ENCODE measurements around the gene AGBL2. TPM values are rescaled to one million over a fixed set of nuclear protein-coding genes. Genes with fewer than 3 reads are reported as not detected.

Gene AGBL2
- total and polyA plus RNA-seq, 9 of the 15 experiments (the other 6 are each of a cell fraction or from before 2014, with no cell fraction given) = 0.57 to 6.5 (median 1.3) TPM

DNA sequence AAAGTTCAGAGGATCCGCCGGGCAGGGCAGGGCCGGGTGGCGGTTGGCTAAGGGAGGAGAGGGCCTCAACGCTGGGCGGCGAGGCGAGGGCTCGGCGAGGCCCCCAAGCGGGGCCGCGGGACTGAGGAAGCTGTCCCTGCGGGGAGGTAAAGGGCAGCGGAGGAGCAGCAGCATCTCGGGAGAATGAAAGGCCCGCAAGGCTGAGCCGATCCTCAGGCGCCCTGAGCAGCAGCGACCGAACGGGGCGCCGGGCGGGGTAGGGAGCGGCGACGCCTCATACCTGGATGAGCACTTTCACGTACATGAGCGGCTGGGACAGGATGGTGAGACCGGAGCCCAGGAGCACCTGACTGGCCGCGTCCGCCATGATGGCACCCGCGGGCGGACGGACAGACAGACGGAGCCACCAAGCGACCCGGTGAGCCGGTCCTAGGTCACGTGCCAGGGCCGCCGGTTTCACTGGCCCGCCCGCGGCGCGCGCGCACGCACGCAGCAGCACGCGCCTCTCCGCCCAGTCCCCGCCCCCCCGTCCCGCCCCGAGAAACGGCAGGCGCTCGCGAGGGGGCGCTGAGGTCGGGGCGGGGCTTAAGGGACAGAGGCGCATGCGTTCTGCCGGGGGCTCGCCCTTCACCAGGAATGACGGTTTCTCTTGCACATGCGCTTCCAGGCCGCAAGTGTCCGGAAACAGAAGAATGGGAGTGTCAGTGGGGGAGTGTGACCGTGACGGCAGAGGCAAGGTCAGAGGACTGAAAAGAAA, 72.9 kb downstream of the AGBL2 start, which contains the start of gene MTCH2 (continued):
- no peak; the same call in none of the 2 replicates for TF ChIP-seq SOX6 (IDR thresholded peaks at IDR 0.05)
- TF ChIP-seq POLR2A (conservative IDR thresholded peaks at IDR 0.05) = peak; percentile 94
- no peak for TF ChIP-seq SREBF2 (CRISPR knock-in tag; IDR thresholded peaks at IDR 0.05)
- TF ChIP-seq PHF21A (IDR thresholded peaks at IDR 0.05; ENCODE audit: borderline replicate concordance, low read depth) = no peak
- no peak for TF ChIP-seq ADNP (tag; IDR thresholded peaks at IDR 0.05)
- TF ChIP-seq, protein P1, sequence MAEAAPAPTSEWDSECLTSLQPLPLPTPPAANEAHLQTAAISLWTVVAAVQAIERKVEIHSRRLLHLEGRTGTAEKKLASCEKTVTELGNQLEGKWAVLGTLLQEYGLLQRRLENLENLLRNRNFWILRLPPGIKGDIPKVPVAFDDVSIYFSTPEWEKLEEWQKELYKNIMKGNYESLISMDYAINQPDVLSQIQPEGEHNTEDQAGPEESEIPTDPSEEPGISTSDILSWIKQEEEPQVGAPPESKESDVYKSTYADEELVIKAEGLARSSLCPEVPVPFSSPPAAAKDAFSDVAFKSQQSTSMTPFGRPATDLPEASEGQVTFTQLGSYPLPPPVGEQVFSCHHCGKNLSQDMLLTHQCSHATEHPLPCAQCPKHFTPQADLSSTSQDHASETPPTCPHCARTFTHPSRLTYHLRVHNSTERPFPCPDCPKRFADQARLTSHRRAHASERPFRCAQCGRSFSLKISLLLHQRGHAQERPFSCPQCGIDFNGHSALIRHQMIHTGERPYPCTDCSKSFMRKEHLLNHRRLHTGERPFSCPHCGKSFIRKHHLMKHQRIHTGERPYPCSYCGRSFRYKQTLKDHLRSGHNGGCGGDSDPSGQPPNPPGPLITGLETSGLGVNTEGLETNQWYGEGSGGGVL (CRISPR knock-in tag; IDR thresholded peaks at IDR 0.05) = no peak
- TF ChIP-seq, protein P2, sequence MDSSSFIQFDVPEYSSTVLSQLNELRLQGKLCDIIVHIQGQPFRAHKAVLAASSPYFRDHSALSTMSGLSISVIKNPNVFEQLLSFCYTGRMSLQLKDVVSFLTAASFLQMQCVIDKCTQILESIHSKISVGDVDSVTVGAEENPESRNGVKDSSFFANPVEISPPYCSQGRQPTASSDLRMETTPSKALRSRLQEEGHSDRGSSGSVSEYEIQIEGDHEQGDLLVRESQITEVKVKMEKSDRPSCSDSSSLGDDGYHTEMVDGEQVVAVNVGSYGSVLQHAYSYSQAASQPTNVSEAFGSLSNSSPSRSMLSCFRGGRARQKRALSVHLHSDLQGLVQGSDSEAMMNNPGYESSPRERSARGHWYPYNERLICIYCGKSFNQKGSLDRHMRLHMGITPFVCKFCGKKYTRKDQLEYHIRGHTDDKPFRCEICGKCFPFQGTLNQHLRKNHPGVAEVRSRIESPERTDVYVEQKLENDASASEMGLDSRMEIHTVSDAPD (CRISPR knock-in tag; IDR thresholded peaks at IDR 0.05) = no peak
- TF ChIP-seq BHLHE40 (IDR thresholded peaks at IDR 0.05; ENCODE audit: low read length) = peak; percentile 99
- TF ChIP-seq, protein P3, sequence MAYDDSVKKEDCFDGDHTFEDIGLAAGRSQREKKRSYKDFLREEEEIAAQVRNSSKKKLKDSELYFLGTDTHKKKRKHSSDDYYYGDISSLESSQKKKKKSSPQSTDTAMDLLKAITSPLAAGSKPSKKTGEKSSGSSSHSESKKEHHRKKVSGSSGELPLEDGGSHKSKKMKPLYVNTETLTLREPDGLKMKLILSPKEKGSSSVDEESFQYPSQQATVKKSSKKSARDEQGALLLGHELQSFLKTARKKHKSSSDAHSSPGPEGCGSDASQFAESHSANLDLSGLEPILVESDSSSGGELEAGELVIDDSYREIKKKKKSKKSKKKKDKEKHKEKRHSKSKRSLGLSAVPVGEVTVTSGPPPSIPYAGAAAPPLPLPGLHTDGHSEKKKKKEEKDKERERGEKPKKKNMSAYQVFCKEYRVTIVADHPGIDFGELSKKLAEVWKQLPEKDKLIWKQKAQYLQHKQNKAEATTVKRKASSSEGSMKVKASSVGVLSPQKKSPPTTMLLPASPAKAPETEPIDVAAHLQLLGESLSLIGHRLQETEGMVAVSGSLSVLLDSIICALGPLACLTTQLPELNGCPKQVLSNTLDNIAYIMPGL (CRISPR knock-in tag; IDR thresholded peaks at IDR 0.05) = 0 out of 2 replicates have a peak, but pooled peaks have one; percentile 79
- TF ChIP-seq RHOXF2B (CRISPR knock-in tag; conservative IDR thresholded peaks at IDR 0.05) = no peak
- TF ChIP-seq, protein P4, sequence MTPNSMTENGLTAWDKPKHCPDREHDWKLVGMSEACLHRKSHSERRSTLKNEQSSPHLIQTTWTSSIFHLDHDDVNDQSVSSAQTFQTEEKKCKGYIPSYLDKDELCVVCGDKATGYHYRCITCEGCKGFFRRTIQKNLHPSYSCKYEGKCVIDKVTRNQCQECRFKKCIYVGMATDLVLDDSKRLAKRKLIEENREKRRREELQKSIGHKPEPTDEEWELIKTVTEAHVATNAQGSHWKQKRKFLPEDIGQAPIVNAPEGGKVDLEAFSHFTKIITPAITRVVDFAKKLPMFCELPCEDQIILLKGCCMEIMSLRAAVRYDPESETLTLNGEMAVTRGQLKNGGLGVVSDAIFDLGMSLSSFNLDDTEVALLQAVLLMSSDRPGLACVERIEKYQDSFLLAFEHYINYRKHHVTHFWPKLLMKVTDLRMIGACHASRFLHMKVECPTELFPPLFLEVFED (CRISPR knock-in tag; conservative IDR thresholded peaks at IDR 0.05) = no peak
- 0 out of 2 replicates have a peak, but pooled peaks have one; percentile 28 for TF ChIP-seq KDM2B (CRISPR knock-in tag; IDR thresholded peaks at IDR 0.05)
- no peak for TF ChIP-seq ZNF717 (CRISPR knock-in tag; IDR thresholded peaks at IDR 0.05)
- TF ChIP-seq SPI1 (IDR thresholded peaks at IDR 0.05; ENCODE audit: borderline replicate concordance, low read depth, low read length) = no peak
- TF ChIP-seq, protein P5, sequence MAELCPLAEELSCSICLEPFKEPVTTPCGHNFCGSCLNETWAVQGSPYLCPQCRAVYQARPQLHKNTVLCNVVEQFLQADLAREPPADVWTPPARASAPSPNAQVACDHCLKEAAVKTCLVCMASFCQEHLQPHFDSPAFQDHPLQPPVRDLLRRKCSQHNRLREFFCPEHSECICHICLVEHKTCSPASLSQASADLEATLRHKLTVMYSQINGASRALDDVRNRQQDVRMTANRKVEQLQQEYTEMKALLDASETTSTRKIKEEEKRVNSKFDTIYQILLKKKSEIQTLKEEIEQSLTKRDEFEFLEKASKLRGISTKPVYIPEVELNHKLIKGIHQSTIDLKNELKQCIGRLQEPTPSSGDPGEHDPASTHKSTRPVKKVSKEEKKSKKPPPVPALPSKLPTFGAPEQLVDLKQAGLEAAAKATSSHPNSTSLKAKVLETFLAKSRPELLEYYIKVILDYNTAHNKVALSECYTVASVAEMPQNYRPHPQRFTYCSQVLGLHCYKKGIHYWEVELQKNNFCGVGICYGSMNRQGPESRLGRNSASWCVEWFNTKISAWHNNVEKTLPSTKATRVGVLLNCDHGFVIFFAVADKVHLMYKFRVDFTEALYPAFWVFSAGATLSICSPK (IDR thresholded peaks at IDR 0.05; ENCODE audit: borderline replicate concordance) = no peak
- TF ChIP-seq ZNF212 (CRISPR knock-in tag; IDR thresholded peaks at IDR 0.05) = no peak
- TF ChIP-seq EP400 (IDR thresholded peaks at IDR 0.05) = peak; percentile 74
- TF ChIP-seq, protein P6, sequence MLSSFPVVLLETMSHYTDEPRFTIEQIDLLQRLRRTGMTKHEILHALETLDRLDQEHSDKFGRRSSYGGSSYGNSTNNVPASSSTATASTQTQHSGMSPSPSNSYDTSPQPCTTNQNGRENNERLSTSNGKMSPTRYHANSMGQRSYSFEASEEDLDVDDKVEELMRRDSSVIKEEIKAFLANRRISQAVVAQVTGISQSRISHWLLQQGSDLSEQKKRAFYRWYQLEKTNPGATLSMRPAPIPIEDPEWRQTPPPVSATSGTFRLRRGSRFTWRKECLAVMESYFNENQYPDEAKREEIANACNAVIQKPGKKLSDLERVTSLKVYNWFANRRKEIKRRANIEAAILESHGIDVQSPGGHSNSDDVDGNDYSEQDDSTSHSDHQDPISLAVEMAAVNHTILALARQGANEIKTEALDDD (IDR thresholded peaks at IDR 0.05) = no peak
- TF ChIP-seq HNRNPLL (IDR thresholded peaks at IDR 0.05; ENCODE audit: low read depth, low read length, poor library complexity, severe bottlenecking) = peak; percentile 27
- TF ChIP-seq SRSF9 (IDR thresholded peaks at IDR 0.05; ENCODE audit: borderline replicate concordance, low read depth, low read length) = no peak

All from K562 (cell line).